RWPE1 (cell line): ENCODE data around the gene MYCBP2.

Experiments
- CTCF ChIA-PET: fragments of 350-600 bp; sonication (Branson Sonifier 250); formaldehyde crosslinking; extraction: SDS; loops from one replicate; lab custom pipeline; 2021; lab: Yijun Ruan, JAX
- POLR2A ChIA-PET: fragments of 400-600 bp; formaldehyde crosslinking; extraction: SDS; loops from one replicate; lab custom pipeline; 2020; ENCODE audit warnings: antibody characterized with exemption; ENCODE audit not compliant: low non-redundant PET; lab: Yijun Ruan, JAX
- DNase-seq: peaks from one replicate; pipeline ENCODE4 v3.0.0; 2012; ENCODE audit warnings: low spot score
- H3K27ac ChIP-seq: fragments of 450-650 bp; 2 replicates; pipeline ENCODE4 v1.5.1; 2017
- TF ChIP-seq, protein P1 (sequence below): fragments of 450-650 bp; conservative IDR thresholded peaks from 2 replicates; pipeline ENCODE4 v1.5.1; 2017; ENCODE audit warnings: low read depth, mild to moderate bottlenecking

The MYCBP2 gene

GRCh38 chr13:77138813-77139212 is 188.1 kb downstream of the MYCBP2 start:
- ChIA-PET POLR2A (no interaction called here), CTCF (no interaction called here)
- TF ChIP-seq, protein P1, sequence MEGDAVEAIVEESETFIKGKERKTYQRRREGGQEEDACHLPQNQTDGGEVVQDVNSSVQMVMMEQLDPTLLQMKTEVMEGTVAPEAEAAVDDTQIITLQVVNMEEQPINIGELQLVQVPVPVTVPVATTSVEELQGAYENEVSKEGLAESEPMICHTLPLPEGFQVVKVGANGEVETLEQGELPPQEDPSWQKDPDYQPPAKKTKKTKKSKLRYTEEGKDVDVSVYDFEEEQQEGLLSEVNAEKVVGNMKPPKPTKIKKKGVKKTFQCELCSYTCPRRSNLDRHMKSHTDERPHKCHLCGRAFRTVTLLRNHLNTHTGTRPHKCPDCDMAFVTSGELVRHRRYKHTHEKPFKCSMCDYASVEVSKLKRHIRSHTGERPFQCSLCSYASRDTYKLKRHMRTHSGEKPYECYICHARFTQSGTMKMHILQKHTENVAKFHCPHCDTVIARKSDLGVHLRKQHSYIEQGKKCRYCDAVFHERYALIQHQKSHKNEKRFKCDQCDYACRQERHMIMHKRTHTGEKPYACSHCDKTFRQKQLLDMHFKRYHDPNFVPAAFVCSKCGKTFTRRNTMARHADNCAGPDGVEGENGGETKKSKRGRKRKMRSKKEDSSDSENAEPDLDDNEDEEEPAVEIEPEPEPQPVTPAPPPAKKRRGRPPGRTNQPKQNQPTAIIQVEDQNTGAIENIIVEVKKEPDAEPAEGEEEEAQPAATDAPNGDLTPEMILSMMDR = no peak
- H3K27ac ChIP-seq = no peak overlapping the region
- no peak for DNase-seq

DNA sequence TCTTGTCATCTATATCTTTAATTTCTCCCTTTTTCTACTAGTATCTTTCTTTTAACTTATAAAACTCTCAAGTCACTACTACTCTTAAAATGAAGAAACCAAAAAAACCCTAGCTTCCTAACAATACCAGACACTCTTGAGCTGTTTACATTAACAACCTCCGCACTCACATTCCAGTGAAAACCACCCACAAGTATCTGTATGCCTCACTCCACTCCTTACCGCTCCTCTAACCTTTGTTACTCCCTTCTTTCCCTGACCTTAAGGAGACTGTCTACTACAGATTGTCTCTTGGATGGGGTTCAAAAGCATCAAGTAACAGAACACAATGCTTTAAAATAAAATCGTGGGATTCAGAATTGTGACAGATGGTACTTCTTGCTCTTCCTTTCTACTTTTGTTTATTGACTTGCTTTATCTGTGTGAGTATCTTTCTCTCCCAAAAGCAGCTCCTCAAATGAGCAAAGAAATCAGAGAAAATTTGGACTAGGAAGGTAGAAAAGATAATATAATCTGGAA is 189.9 kb downstream of the MYCBP2 start:
- POLR2A ChIA-PET = no interaction called here
- CTCF ChIA-PET = no interaction called here
- TF ChIP-seq, protein P1 = no peak
- DNase-seq = no peak
- no peak overlapping the region for H3K27ac ChIP-seq

GRCh38 chr13:77124423-77124822 is 202.5 kb downstream of the MYCBP2 start:
- no peak overlapping the region for H3K27ac ChIP-seq
- TF ChIP-seq, protein P1 = no peak
- POLR2A ChIA-PET = no interaction called here
- CTCF ChIA-PET = interaction anchor here (0.8 kb wide), 1 partner anchor 165 kb away, joined by 4 read pairs; no protein-coding TSS in a partner anchor
- no peak for DNase-seq

DNA sequence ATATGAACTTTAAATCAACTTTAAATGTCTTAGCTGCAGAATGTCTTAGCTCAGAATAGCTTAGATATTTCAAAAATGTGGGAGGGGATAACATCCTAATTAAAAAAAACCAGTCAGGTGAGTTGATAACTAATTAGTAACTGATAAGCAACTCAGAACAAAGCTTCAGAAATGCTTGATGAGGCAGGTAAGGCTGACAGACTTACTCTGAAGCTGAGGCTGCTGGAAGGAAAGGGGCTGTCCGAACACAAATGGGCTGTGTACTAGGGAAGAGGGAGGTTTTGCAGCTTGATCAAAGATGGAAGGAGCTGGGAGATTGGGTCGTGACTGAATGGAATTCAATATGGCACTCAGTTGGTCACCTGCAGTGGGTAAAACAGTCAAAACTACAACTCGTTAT is 208.8 kb downstream of the MYCBP2 start:
- DNase-seq = no peak
- ChIA-PET POLR2A (interaction anchor here (0.6 kb wide), 1 partner anchor 16 kb away, joined by 3 read pairs; no protein-coding TSS in a partner anchor), CTCF (interaction anchor here (0.7 kb wide), 1 partner anchor 360 kb away, joined by 3 read pairs; no protein-coding TSS in a partner anchor)
- TF ChIP-seq, protein P1 = no peak
- H3K27ac ChIP-seq = no peak overlapping the region

DNA sequence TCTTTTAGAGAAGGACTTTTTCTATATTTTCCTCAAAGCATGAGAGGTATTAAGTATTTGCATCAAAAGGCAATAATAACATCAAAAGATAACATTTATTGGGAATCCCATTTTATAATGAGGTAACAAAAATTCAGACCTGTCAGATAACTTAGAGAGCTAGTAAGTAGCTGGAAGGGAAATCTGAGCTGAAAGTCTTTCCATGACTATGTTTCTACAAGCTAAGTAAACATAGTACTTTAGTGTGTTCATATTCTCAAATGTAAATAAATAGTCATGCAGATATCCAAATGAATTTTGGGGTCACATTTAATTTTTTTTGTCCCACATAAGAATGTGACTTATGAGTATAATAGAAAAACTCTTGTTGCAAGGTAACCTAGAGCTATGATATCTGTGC is 212.6 kb downstream of the MYCBP2 start:
- DNase-seq = no peak
- POLR2A ChIA-PET = no interaction called here
- TF ChIP-seq, protein P1 = no peak
- CTCF ChIA-PET = no interaction called here
- H3K27ac ChIP-seq = no peak overlapping the region

DNA sequence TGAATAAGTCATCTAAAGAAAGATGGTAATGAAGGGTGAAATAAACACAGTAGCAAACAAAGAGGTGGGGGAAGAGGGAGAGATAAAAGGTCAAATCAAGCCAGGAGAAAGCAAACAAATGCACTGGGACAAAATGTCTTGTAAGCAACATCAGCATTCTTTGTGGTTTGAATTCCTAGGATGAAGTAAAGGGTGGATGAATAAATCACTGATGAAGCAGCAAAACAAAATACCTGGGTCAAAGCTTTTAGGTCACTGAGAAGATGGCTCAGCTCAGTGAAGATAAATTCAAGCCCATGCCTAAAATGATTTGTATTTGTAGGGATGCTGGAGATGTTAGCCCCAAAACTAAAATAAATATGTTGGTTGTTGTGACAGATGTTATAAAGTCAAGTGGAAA is 213.4 kb downstream of the MYCBP2 start:
- TF ChIP-seq, protein P1 = no peak
- ChIA-PET CTCF (no interaction called here), POLR2A (no interaction called here)
- no peak for DNase-seq
- H3K27ac ChIP-seq = no peak overlapping the region
